ENCODE results near the gene NACA2.

Gene NACA2

DNA sequence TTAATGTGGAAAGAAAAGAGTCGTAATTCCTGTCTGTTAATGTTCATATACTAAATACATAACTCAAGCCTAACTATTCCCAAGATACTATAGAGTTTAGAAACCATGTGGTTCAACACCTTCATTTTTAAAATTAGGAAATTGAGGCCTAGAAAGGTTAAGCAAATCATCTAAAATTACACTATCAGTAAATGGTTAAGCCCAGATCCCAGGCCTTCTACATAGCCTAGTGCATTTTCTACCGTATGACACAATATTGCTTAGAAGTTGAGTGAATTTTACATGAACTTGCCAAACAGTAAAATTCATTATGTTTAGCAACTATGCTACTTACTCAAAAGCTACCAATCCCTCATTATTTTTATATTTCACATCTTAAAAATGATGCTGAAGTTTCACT, 6.8 kb downstream of the NACA2 start:
- no peak for TF ChIP-seq ZFX (IDR thresholded peaks at IDR 0.05)
- TF ChIP-seq, protein P1, sequence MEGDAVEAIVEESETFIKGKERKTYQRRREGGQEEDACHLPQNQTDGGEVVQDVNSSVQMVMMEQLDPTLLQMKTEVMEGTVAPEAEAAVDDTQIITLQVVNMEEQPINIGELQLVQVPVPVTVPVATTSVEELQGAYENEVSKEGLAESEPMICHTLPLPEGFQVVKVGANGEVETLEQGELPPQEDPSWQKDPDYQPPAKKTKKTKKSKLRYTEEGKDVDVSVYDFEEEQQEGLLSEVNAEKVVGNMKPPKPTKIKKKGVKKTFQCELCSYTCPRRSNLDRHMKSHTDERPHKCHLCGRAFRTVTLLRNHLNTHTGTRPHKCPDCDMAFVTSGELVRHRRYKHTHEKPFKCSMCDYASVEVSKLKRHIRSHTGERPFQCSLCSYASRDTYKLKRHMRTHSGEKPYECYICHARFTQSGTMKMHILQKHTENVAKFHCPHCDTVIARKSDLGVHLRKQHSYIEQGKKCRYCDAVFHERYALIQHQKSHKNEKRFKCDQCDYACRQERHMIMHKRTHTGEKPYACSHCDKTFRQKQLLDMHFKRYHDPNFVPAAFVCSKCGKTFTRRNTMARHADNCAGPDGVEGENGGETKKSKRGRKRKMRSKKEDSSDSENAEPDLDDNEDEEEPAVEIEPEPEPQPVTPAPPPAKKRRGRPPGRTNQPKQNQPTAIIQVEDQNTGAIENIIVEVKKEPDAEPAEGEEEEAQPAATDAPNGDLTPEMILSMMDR (conservative IDR thresholded peaks at IDR 0.05), result no peak

DNA sequence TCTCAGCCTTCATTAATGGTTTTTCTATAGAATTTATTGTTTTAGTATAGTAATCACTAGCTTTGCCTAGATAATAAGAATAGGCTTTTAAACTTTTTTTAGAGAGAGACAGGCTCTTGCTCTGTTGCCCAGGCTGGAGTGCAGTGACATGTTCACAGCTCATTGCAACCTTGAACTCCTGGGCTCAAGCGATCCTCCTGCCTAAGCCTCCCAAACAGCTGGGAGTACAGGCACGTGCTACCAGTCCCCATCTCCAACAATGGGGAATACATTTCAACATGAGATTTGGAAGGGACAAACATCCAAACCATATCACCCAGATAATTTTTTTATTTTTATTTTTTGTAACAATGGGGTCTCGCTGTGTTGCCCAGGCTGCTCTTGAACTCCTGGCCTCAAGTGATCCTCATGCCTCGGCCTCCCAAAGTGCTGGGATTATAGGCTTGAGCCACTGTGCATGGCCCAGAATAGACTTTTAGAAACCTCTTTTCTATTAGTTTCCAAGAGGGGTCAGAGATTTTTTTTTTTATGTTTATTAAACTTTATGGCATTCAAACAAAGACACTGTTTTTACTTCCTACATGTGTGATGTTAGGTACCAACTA, 7.3 kb downstream of the NACA2 start:
- no peak overlapping the region for H3K27ac ChIP-seq
- TF ChIP-seq, protein P1 (conservative IDR thresholded peaks at IDR 0.05), result no peak

More for the DNA sequence above, 6.8 kb downstream of the NACA2 start:
- H3K27ac ChIP-seq, result no peak overlapping the region

DNA sequence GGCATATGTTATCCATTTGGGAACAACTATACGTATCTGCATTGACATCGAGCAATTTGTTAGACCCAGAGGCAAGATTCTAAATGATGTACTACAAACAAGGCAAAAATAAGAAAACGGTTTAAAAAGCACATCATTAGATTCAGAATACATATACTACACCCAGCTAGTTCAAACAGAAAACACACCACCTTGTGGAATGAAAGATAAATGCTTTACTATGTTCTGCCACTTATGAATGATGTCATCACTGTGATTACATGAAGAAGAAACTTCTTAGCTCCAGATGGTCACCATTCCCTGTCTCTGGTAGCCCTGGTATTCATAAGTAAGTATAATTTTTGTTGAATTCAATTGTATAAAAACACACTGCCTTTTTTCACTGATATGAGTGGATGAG, 7.8 kb downstream of the NACA2 start:
- TF ChIP-seq, protein P1 (conservative IDR thresholded peaks at IDR 0.05), result peak; percentile 69
- TF ChIP-seq ZFX (IDR thresholded peaks at IDR 0.05), result no peak
- no peak overlapping the region for H3K27ac ChIP-seq

DNA sequence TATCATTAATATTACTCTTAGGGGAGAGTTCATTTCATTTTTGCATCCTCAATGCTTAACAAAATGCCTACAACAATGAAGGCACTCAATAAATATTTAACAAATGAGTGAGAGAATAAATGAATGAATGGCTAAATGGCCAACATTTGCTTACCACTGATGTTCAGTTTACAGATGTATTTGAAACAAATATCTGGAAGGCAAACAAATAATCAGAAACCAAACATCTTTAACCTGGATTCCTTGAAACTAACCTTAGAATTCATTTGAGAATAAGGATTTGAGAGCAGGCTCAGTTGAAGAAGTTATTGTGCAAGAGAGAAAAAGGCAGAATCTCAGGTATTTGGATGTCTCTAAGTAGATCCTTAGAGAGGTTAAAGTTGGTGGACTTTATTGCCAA, 8.4 kb downstream of the NACA2 start:
- no peak overlapping the region for H3K27ac ChIP-seq
- TF ChIP-seq ZFX (IDR thresholded peaks at IDR 0.05), result no peak
- TF ChIP-seq, protein P1 (conservative IDR thresholded peaks at IDR 0.05), result no peak

DNA sequence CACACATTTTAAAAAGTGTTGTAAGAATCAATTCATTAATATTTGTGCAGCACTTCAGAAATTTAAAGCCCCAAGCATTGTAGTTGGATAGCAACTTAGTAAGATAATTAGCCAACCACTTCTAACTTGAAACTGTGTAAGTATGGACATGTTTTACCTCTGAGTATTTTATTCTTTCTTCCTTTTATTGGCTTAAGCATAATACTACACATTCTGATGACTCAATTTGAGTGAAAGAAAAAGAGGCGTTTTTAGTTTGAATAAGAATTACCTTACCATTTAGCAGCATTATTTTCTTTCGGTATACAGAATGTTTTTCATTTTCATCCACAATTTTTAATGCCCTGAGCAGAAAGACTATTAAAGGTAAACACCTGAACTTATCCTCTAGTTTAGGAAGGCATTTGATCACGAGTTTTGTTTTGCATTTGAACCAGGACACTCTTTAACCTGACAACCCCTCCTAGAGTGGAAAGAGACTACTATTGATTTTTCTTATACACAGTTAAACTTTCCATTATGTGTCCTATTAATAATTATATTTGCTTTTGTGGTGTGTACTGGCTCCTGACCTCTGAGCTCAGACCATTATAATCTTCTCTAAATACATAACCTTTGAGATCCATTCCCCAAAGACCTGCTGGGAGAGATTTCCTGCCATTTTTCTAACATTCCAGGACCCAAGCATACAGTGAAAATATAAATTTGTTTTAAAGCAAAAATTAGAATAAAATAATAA, 9.2 kb downstream of the NACA2 start:
- H3K27ac ChIP-seq, result no peak overlapping the region
- TF ChIP-seq ZFX (IDR thresholded peaks at IDR 0.05), result no peak
- TF ChIP-seq, protein P1 (conservative IDR thresholded peaks at IDR 0.05), result no peak

DNA sequence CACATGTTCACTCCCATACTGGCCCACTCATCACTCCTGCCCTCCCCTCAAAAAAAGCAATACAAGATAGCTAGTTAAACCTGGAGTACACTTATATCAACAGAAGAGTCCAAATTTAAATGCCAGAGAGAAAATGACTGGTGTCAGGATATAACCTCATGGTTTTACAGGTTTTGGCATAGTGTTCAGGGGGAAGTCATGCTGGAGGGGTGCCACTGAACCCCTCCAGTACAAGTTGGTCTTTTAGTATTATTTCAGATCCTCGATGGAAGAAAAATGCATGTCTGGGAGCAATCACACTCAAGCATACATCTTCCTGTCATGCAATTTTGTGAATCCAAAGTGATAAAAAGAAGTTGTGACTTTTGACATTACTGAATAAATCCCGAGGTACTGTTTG, 10.5 kb downstream of the NACA2 start:
- H3K27ac ChIP-seq, result no peak overlapping the region
- TF ChIP-seq, protein P1 (conservative IDR thresholded peaks at IDR 0.05), result no peak
- no peak for TF ChIP-seq ZFX (IDR thresholded peaks at IDR 0.05)

DNA sequence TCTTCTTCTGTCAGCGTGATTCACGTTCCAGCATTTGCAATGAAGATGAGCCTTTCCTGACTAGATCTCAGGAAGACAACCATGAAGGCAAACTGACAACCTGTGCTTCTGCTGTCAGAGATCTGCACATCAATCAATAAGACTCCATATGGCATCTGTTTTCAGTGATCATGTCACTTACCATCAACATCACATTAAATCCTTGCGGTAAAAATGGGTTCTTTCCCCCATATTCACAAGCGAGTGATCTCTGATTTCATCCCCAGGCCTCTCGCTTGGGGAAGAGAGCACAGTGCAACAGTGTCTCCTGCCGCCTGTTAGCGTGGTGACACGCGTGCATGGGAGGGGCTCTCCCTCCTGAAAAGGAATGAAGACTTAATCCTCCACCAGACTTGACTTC, 11.1 kb downstream of the NACA2 start:
- H3K27ac ChIP-seq, result no peak overlapping the region
- TF ChIP-seq, protein P1 (conservative IDR thresholded peaks at IDR 0.05), result no peak
- TF ChIP-seq ZFX (IDR thresholded peaks at IDR 0.05), result no peak

Data from C4-2B (cell line).